Sigmoid colon (tissue), 7 donors: ENCODE results near the gene LYSMD2. TPM values are rescaled to one million over a fixed set of nuclear protein-coding genes. Genes with fewer than 3 reads are reported as not detected.

Experiments
- DNase-seq: peaks from one replicate; pipeline ENCODE4 v3.0.0-alpha.2; 2019
- H3K27ac ChIP-seq, 4 donors: fragments of 200-600 bp; sonication (generic); one replicate each; pipeline ENCODE4 v1.5.1; 2016 to 2019; ENCODE audit warnings: mild to moderate bottlenecking in 1 of 4
- H3K27me3 ChIP-seq, 3 donors: fragments of 200-600 bp; sonication (generic); one replicate each; pipeline ENCODE4 v1.5.1; 2019; ENCODE audit warnings: mild to moderate bottlenecking in 1 of 3
- H3K36me3 ChIP-seq, 4 donors: fragments of 200-600 bp; sonication (generic); one replicate each; pipeline ENCODE4 v1.5.1; 2016 to 2019
- H3K4me1 ChIP-seq, 4 donors: fragments of 200-600 bp; sonication (generic); one replicate each; pipeline ENCODE4 v1.5.1; 2017 to 2019
- H3K4me3 ChIP-seq, 4 donors: fragments of 200-600 bp; sonication (generic); one replicate each; pipeline ENCODE4 v1.5.1; 2017 to 2019; ENCODE audit warnings: mild to moderate bottlenecking in 2 of 4, moderate library complexity in 1 of 4
- H3K9me3 ChIP-seq, 4 donors: fragments of 200-600 bp in 3 of 4; sonication (generic) in 3 of 4; one replicate each; pipeline versions ENCODE4 v1.5.1 to v1.6.1; 2013 to 2019
- CTCF ChIP-seq, 4 experiments: fragments of 450-650 bp in 3 of 4; fragments of 200-600 bp in 1 of 4; IDR thresholded peaks; one replicate each; pipeline ENCODE4 v1.5.1; 2016 to 2019; ENCODE audit warnings: antibody characterized with exemption in 4 of 4, mild to moderate bottlenecking in 3 of 4, moderate library complexity in 2 of 4
- EP300 ChIP-seq, 4 donors: sonication (generic); formaldehyde crosslinking; IDR thresholded peaks; one replicate each; pipeline ENCODE4 v1.6.1; 2017; ENCODE audit warnings: antibody characterized with exemption in 4 of 4
- POLR2A ChIP-seq, 2 donors: fragments of 450-650 bp; IDR thresholded peaks; one replicate each; pipeline ENCODE4 v1.6.1; 2016; ENCODE audit warnings: antibody characterized with exemption in 2 of 2, mild to moderate bottlenecking in 2 of 2, moderate library complexity in 2 of 2
- POLR2AphosphoS5 ChIP-seq, 4 donors: sonication (generic); formaldehyde crosslinking; IDR thresholded peaks; one replicate each; pipeline ENCODE4 v1.6.1; 2017; ENCODE audit warnings: antibody characterized with exemption in 4 of 4
- WGBS, 2 donors: extraction: QIAGEN DNeasy Blood & Tissue Kit; methylation state at CpG; one replicate each; pipeline ENCODE4 v1.1.7; 2013; 5-methylcytosine and 5-hydroxymethylcytosine counted together
- intact Hi-C: fragments of 100-400 bp; cut with DNase I; formaldehyde crosslinking; loops from one replicate; pipeline ENCODE4 v1.15.1; 2023
- polyA plus RNA-seq, 3 donors: library from polyadenylated mRNA; stranded (reverse); fragments of 200-250 nt; gene quantifications; one replicate each; pipeline ENCODE4 v1.2.3, GENCODE V29; 2013
- total RNA-seq, 4 donors: library from RNA; depleted of rRNA; stranded (reverse); fragments of >200 nt; gene quantifications; one replicate each; pipeline ENCODE4 v1.1.0, GENCODE V29; 2016
- donor health status: healthy with polysubstance abuse.
- donor health status: Bipolar disorder and iron deficiency.
- donor health status: healthy.

The LYSMD2 gene
- total and polyA plus RNA-seq, 7 donors, result 6.7 to 28.5 (median 15.8) TPM

GRCh38 chr15:51714911-51715310 lies 22.5 kb downstream of the LYSMD2 start:
- intact Hi-C loops, result no loop called here
- WGBS, 2 donors, result 90 to 96% methylated on average over 1 of the region's 1 CpG
- TF ChIP-seq POLR2A (IDR thresholded peaks at IDR 0.05) (no peak), EP300 (IDR thresholded peaks at IDR 0.05) (no peak), POLR2AphosphoS5 (IDR thresholded peaks at IDR 0.05) (no peak), CTCF (IDR thresholded peaks at IDR 0.05) (no peak)
- no peak overlapping the region for H3K27ac ChIP-seq
- H3K4me3 ChIP-seq, result no peak overlapping the region
- no peaks in the 10 kb centered on the region for H3K36me3 ChIP-seq
- H3K9me3 ChIP-seq, result no peaks in the 10 kb centered on the region
- no peaks in the 10 kb centered on the region for H3K4me1 ChIP-seq
- no peak for DNase-seq
- no peaks in the 10 kb centered on the region for H3K27me3 ChIP-seq

DNA sequence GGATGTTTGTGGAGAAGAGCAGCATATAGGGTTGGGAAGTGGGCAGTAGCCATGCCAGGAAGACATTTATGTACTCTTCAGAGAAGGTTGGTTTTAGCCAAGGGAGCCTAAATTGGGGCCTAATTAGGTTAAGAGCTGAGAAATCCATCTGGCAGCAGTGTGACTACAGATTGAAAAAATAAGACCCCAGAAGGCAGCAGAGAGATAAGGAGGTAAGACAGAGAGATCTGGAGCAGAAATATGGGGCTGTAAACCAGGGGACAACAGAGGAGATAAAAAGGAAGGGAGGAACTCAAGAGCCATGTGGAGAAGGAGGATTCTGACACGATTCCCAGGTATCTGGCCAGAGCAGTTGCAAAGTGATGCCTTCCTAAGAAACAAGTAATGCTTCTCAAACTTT lies 23.3 kb downstream of the LYSMD2 start:
- H3K27me3 ChIP-seq, result no peaks in the 10 kb centered on the region
- WGBS, 2 donors, result 89 to 96% methylated on average over 1 of the region's 1 CpG
- H3K9me3 ChIP-seq, result no peaks in the 10 kb centered on the region
- no peak for DNase-seq
- H3K4me1 ChIP-seq, result no peaks in the 10 kb centered on the region
- no peak overlapping the region for H3K27ac ChIP-seq
- intact Hi-C loops, result no loop called here
- no peak overlapping the region for H3K4me3 ChIP-seq
- TF ChIP-seq POLR2AphosphoS5 (IDR thresholded peaks at IDR 0.05) (no peak), POLR2A (IDR thresholded peaks at IDR 0.05) (no peak), EP300 (IDR thresholded peaks at IDR 0.05) (no peak), CTCF (IDR thresholded peaks at IDR 0.05) (no peak)
- H3K36me3 ChIP-seq, result no peaks in the 10 kb centered on the region

- H3K4me1 ChIP-seq, result peaks cover 0 to 29% (median 14%) of the 10 kb centered on the region in 4 donors
- DNase-seq, result no peak
- no peaks in the 10 kb centered on the region for H3K36me3 ChIP-seq
- no peaks in the 10 kb centered on the region for H3K9me3 ChIP-seq
- H3K27ac ChIP-seq, result peak overlapping the region in 3 of 4 donors; percentile 53 to 71 (median 66)
- H3K4me3 ChIP-seq, result no peak overlapping the region
- TF ChIP-seq CTCF (IDR thresholded peaks at IDR 0.05), result no peak
- TF ChIP-seq EP300 (IDR thresholded peaks at IDR 0.05), result no peak
- intact Hi-C loops, result no loop called here
- H3K27me3 ChIP-seq, result no peaks in the 10 kb centered on the region
- WGBS, 2 donors, result 82 to 90% methylated on average over 5 of the region's 5 CpGs
Observed at GRCh38 chr15:51709031-51709430, 28.4 kb downstream of the LYSMD2 start.

GRCh38 chr15:51708013-51708412 lies 29.4 kb downstream of the LYSMD2 start:
- intact Hi-C loops, result no loop called here
- no peaks in the 10 kb centered on the region for H3K27me3 ChIP-seq
- WGBS, 2 donors, result 11 to 60% methylated on average over 5 of the region's 5 CpGs
- peak; percentile 68 for DNase-seq
- H3K27ac ChIP-seq, result peak overlapping the region; percentile 1 to 71 (median 60)
- TF ChIP-seq POLR2AphosphoS5 (IDR thresholded peaks at IDR 0.05), result peak in 1 of 4 donors; percentile 17
- TF ChIP-seq EP300 (IDR thresholded peaks at IDR 0.05), result no peak
- H3K4me3 ChIP-seq, result peak overlapping the region in 1 of 4 donors; percentile 11
- peaks cover 0 to 29% (median 14%) of the 10 kb centered on the region in 4 donors for H3K4me1 ChIP-seq
- no peaks in the 10 kb centered on the region for H3K36me3 ChIP-seq
- no peaks in the 10 kb centered on the region for H3K9me3 ChIP-seq

DNA sequence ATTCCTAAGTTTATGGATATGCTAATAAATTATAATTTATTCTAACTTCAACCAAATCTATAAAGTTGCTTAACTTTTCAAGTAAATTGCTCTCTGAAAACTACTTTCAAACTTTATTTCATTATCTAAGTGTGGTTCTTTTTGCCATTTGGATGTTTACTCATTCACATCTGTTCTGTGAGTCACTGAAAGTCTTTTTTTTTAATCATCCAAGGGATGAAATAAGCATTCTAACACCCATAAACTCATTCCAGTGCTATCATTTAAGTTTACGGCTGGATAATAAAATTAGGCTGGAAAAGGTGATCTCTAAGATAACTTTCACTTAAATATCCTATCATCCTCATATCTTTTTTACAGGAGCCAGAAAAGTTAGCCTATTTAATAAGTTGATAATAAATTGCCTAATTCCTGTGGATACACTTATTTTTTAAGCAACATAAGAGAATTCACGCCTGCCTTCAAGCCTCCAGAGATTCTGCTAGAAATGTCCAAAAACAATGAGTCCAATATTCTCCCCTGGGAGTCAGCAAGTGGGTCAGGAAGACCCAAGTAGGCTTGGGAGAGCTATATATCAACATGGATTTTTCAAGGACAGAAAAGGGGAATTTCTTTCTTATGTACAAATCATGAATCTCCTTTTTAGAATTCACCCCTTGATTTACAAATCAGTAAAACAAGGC lies 30.4 kb downstream of the LYSMD2 start:
- Histone ChIP-seq H3K36me3 (no peaks in the 10 kb centered on the region), H3K27ac (peak overlapping the region; percentile 1 to 71 (median 60)), H3K4me3 (no peak overlapping the region), H3K9me3 (no peaks in the 10 kb centered on the region), H3K4me1 (peaks cover 0 to 29% (median 14%) of the 10 kb centered on the region in 4 donors), H3K27me3 (no peaks in the 10 kb centered on the region)
- 42 to 72% methylated on average over 2 of the region's 2 CpGs for WGBS, 2 donors
- DNase-seq, result no peak
- intact Hi-C loops, result no loop called here
- TF ChIP-seq CTCF (IDR thresholded peaks at IDR 0.05) (no peak), EP300 (IDR thresholded peaks at IDR 0.05) (no peak), POLR2AphosphoS5 (IDR thresholded peaks at IDR 0.05) (peak in 1 of 4 donors; percentile 30)
